ENCODE measurements around the gene APOL3.
"Not testable (repeated sequence)": the region's sequence is repeated elsewhere in the genome, so short reads cannot be mapped to it uniquely, and the experiment has no call there.

Gene APOL3

GRCh38 chr22:36100908-36101307 is 59.6 kb downstream of the APOL3 start:
- not testable (repeated sequence) for DNase-seq (ENCODE audit: low spot score)

- DNase-seq (ENCODE audit: low spot score), result no peak
Measured at GRCh38 chr22:36100134-36100824, 60.3 kb downstream of the APOL3 start.

GRCh38 chr22:36099561-36099960 is 61.0 kb downstream of the APOL3 start:
- not testable (repeated sequence) for DNase-seq (ENCODE audit: low spot score)

GRCh38 chr22:36097880-36098279 is 62.7 kb downstream of the APOL3 start:
- DNase-seq (ENCODE audit: low spot score), result no peak

- not testable (repeated sequence) for DNase-seq (ENCODE audit: low spot score)
Measured at GRCh38 chr22:36090772-36091171, 69.8 kb downstream of the APOL3 start.
